Adipose tissue (tissue), 3 donors: ENCODE measurements around the gene RPL3. TPM values are rescaled to one million over a fixed set of nuclear protein-coding genes. Genes with fewer than 3 reads are reported as not detected.
"Not testable (repeated sequence)": the region's sequence is repeated elsewhere in the genome, so short reads cannot be mapped to it uniquely, and the experiment has no call there.

Experiments used
- H3K27ac ChIP-seq: one replicate; pipeline ENCODE4 v1.5.1; 2013; ENCODE audit warnings: low read depth, low read length
- WGBS, 3 donors: extraction: QIAGEN DNeasy Blood & Tissue Kit; methylation state at CpG; one replicate each; pipeline ENCODE4 v1.1.7; 2013; 5-methylcytosine and 5-hydroxymethylcytosine counted together
- polyA plus RNA-seq, 3 donors: library from polyadenylated mRNA; stranded (reverse); fragments of 200-250 nt; gene quantifications; one replicate each; pipeline ENCODE4 v1.2.3, GENCODE V29; 2013
- donor health status: healthy with polysubstance abuse.
- donor health status: Bipolar disorder and iron deficiency.
- donor health status: healthy.

RPL3 gene
- polyA plus RNA-seq, 3 donors: 3,176 to 4,324 (median 3,855) TPM

DNA sequence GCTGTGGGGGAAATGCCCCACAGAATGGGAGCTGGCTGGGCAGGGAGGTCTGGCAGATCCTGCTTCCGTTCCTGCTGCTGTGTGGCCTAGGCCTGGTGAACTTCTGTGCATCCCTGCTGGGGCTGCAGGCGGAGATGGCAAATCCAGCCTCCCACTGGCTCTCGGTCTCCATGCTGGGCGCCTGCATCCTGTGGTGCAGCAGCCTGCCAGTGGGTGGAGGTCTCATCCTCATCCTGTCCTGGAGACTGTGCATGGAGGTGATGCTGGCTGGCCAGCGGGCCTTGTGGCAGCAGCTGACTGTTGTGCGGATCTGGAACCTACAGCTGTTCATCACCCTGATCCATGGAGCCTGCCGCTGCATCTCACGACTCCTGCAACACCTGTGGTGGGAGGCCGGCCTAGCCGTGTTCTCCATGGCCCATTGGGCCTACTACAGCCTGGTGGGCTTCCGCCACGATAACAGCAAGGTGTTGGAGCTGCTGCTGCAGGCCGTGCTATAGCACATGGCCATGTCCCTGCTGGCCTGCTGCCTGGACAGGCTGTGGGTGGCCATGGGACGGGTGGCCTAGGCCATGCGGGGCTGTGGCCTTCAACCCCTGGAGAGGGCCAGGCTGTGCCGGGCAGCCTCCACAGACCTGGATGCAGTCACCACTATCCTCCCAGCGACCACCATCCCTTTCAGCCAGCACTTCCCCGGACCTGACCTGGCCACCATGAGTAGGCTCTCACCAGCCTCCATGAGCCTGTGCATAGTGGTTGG lies 8.8 kb upstream of the RPL3 start:
- no peak overlapping the region for H3K27ac ChIP-seq
- 88 to 96% (median 92%) methylated on average over 18 of the region's 18 CpGs for WGBS, 3 donors

DNA sequence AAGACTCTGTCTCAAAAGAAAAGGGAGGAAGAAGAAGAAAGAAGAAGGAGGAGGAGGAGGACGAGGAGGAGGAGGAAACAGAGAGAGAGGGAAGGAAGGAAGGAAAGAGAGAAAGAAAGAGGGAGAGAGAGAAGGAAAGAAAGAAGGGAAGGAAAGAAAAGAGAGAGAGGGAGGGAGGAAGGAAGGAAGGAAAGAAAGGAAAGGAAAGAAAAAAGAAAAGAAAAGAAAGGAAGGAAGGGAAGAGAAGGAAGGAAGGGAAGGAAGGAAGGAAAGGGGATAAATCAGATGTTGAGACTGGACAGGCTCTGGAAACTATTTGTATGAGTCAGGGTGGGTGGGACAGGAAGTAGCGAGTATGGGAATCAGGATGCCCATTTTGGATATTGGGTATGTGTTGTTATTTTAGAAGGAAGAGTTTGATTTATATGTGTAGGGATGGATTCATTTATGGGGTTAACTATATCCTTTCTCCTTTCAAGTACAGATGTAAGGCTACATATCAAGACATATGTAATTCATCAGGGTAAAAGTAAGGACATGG lies 6.0 kb upstream of the RPL3 start:
- no peak overlapping the region for H3K27ac ChIP-seq
- WGBS, 3 donors: 49 to 66% (median 51%) methylated on average over 2 of the region's 2 CpGs

DNA sequence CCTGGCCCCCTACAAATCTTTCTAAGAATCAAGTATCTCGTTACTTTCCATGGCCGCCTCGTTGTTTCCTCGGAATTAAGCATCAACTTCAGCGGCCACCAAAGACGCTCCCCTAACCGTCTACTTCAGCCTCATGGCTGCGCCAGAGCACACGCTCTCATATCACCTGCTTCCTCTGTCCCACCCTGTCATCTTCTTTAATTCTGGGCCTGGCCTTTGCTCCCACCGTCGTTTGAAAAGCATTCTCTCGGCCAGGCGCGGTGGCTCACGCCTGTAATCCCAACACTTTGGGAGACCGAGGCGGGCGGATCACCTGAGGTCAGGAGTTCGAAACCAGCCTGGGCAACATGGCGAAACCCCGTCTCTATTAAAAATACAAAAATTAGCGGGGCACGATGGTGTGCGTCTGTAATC lies 1.2 kb upstream of the RPL3 start:
- WGBS, 3 donors: 87 to 90% (median 88%) methylated on average over 24 of the region's 24 CpGs
- H3K27ac ChIP-seq: not testable (repeated sequence)

GRCh38 chr22:39318507-39319283 lies 728 bp downstream of the RPL3 start:
- peak overlapping the region; percentile 60 for H3K27ac ChIP-seq
- WGBS, 3 donors: 1 to 6% (median 4%) methylated on average over 26 of the region's 26 CpGs

GRCh38 chr22:39317775-39318506 lies 1.5 kb downstream of the RPL3 start:
- 14 to 27% (median 19%) methylated on average over 9 of the region's 9 CpGs for WGBS, 3 donors
- no peak overlapping the region for H3K27ac ChIP-seq

- 20 to 55% (median 54%) methylated on average over 9 of the region's 9 CpGs for WGBS, 3 donors
- H3K27ac ChIP-seq: no peak overlapping the region
Measured at GRCh38 chr22:39317084-39317774, 2.2 kb downstream of the RPL3 start.

DNA sequence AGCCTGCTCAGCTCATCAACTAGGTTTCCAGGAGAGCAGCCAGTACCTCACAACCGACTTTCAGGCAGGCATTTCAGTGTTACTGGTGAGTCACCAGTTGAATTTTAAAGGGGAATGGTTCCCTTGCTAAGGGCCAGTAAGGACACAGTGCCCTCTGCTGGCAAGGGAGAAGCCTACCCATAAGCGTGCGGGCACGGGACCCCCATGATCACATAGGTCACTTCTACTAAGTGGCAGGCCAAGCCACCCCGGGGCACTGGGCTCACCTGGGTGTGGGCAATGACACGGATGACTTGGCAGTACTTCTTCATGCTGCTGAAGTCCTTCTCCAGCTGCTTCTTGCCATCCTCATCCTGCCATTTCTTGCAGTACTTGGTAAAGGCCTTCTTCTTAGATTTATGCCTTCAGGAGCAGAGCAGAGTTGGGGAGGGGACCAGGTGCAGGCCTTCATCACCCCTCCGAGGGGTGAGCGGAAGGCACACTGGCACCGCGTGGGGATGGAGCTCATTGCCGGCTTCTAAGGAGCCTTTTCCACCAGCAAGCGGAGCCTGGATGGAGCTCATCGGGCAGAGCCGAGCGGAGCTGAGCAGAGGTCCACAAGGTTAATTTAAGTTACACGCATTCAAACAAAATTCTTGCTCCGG lies 2.9 kb downstream of the RPL3 start:
- H3K27ac ChIP-seq: no peak overlapping the region
- WGBS, 3 donors: 28 to 51% (median 47%) methylated on average over 17 of the region's 17 CpGs

DNA sequence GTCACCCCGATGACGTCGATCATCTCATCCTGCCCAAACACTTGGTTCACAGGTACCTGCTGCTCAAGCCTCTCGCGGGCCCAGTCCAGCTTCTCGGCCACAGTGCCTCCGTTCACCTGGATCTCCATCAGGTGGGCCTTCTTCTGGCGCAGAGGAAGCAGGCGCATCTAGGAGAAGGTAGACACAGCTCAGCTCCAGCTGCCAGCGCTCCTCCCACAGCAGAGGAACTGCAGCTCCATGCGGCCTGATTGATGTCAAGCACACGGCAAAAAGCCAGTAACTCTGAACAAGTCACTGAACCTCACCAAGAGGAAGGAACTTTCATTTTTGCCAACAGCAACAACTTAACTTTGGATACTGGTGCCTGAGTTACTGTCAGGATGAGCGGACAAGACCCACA lies 4.0 kb downstream of the RPL3 start:
- H3K27ac ChIP-seq: no peak overlapping the region
- 51 to 81% (median 80%) methylated on average over 13 of the region's 13 CpGs for WGBS, 3 donors

DNA sequence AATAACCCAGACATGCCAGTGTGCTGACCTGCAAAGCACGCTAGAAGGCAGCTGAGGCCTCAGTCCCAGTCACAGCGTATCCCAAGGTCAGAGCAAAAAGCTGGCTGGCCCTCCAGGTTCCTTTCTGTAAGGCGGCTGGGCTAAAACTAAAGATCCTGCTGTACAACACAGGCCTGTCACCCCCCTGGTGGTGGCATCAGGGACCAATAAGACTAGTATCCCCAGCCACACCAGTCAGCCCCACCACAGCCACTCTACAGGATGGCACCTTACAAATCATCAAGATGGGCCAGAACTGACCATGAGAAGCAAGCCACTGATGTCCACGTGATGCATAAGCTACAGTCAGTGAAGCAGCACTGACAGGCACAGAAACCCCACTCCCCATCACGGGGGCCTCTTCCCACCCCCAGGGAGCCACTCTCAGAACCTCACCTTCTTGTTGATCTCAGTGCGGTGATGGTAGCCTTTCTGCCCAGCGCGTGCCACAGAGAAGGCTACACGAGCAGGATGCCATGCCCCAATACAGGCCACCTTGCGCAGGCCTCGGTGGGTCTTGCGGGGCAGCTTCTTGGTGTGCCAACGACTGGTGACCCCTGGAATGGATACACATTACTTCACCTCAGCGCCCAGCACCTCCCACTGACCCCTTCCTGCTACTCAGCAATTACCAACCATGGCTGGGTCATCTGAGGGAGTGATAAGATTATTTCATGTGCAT lies 5.0 kb downstream of the RPL3 start:
- WGBS, 3 donors: 64 to 93% (median 88%) methylated on average over 14 of the region's 14 CpGs
- H3K27ac ChIP-seq: no peak overlapping the region

- H3K27ac ChIP-seq: no peak overlapping the region
- 78 to 88% (median 86%) methylated on average over 20 of the region's 20 CpGs for WGBS, 3 donors
Measured at GRCh38 chr22:39313258-39314001, 6.0 kb downstream of the RPL3 start.

- no peak overlapping the region for H3K27ac ChIP-seq
- 67 to 86% (median 82%) methylated on average over 5 of the region's 5 CpGs for WGBS, 3 donors
Measured at GRCh38 chr22:39312410-39312809, 7.0 kb downstream of the RPL3 start.

DNA sequence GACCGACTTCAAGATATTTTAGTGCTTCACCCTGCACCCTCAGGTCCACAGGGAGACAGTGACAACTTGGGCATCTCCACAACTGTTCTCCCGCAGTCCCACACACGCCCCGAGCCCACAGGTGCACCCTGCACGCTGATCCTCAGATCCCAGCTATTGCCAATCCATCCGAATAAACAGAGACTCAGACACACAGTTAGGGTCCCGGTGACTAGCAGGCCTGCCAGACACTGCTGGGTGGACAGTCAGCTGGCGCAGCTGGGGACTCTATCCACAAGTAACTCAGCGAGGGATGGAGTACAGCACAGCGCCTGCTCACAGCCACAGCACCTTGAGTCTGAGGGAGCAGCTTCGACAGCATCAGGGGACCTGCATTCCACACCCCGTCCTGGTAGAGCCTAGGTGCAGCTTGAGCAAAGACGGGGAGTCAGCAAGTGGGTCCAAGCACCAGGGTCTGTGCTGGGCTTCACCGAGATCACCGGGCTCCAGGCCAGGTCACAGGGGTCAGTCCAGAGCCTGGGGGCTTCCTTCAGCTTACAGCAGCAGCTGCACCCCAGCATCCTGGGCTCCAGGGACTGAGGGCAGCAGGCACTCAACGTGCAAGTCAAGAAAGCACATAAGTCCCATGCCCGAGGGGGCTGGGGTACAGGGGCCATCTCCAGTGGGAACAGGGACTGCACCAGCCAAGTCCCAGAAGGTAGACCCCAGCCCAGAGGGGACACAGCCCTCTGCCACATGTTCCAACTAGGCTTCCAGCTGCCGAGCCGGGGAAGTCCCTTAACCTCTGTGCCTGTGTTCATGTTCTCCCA lies 7.6 kb downstream of the RPL3 start:
- WGBS, 3 donors: 84 to 92% (median 87%) methylated on average over 19 of the region's 19 CpGs
- H3K27ac ChIP-seq: no peak overlapping the region

- WGBS, 3 donors: 66 to 81% (median 81%) methylated on average over 16 of the region's 16 CpGs
- no peak overlapping the region for H3K27ac ChIP-seq
Measured at GRCh38 chr22:39309881-39310714, 9.3 kb downstream of the RPL3 start.

GRCh38 chr22:39309364-39309861 lies 10.0 kb downstream of the RPL3 start:
- WGBS, 3 donors: 75 to 85% (median 83%) methylated on average over 18 of the region's 18 CpGs
- H3K27ac ChIP-seq: no peak overlapping the region
